ENCODE measurements around the gene GNAI1. TPM values are rescaled to one million over a fixed set of nuclear protein-coding genes. Genes with fewer than 3 reads are reported as not detected.

Gene GNAI1
- total and polyA plus RNA-seq, 4 donors = 8.9 to 38.7 (median 20.9) TPM

DNA sequence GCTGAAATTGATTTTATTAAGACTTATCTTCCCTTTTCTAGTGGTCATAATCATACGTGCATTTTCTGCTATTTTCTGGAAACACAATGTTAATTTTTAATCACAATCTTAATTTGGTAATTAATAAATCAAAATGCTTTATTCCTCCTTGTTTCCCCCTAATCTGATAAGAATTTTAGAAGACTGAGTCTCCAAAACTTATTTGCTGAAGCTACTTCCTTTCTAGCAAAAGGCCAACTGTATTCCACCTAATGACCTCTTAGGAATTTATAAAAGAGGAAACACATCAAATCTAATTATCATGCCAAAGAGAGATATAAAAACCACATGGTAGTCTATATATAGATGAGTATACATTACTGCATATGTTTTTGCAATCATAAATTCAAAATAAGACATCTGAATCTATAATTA lies 140.6 kb downstream of the GNAI1 start:
- Histone ChIP-seq H3K4me1 (ENCODE audit: control insufficient read depth in 4 of 4, insufficient read depth in 4 of 4, low read length in 3 of 4) (no peaks in the 10 kb centered on the region), H3K4me3 (ENCODE audit: low read depth in 1 of 3, low read length in 3 of 3) (no peak overlapping the region), H3K9me3 (ENCODE audit: control insufficient read depth in 4 of 4, low read length in 3 of 4) (no peaks in the 10 kb centered on the region), H3K27ac (ENCODE audit: low read depth in 1 of 2, low read length in 2 of 2) (no peak overlapping the region), H3K9ac (ENCODE audit: low read depth in 1 of 2, low read length in 2 of 2) (no peak overlapping the region), H3K36me3 (ENCODE audit: control insufficient read depth in 4 of 4, insufficient read depth in 3 of 4, low read depth in 1 of 4, low read length in 3 of 4) (no peaks in the 10 kb centered on the region), H3K27me3 (ENCODE audit: control insufficient read depth in 4 of 4, insufficient read depth in 4 of 4, low read length in 3 of 4) (no peaks in the 10 kb centered on the region)
- no peak for DNase-seq (ENCODE audit: low spot score)
- 74% methylated on average over 1 of the region's 1 CpG for WGBS
- no peak for TF ChIP-seq FOXA1 (IDR thresholded peaks at IDR 0.05)
- no peak for TF ChIP-seq HNF4A (conservative IDR thresholded peaks at IDR 0.05)
- peak; percentile 52 for TF ChIP-seq NR2F2 (IDR thresholded peaks at IDR 0.05)
- TF ChIP-seq YY1 (IDR thresholded peaks at IDR 0.05) = no peak

Small RNAs within 50 kb of the gene (small RNA-seq; reads per million reads assigned to genes)
- gene RN7SL869P = not detected
